IMR-90 (cell line): Measurements from ENCODE around the gene ADAMTS8. TPM values are rescaled to one million over a fixed set of nuclear protein-coding genes. Genes with fewer than 3 reads are reported as not detected.
A peak's percentile ranks its signal among the peaks of the same experiment; 100 is the strongest.

Experiments used
- ATAC-seq: fragments of 200-7000 bp; cut with Tn5 transposase; 2 replicates; pipeline ENCODE4 v1.9.1; 2020; ENCODE audit warnings: low read depth, mild to moderate bottlenecking, moderate library complexity
- BruUV-seq: library from RNA; stranded (reverse); fragments of 400-500 nt; replicated peaks from 2 replicates; lab custom pipeline; 2021; lab: Mats Ljungman, UMichigan
- CTCF ChIA-PET: fragments of 300-600 bp; formaldehyde crosslinking; extraction: SDS; loops from one replicate; lab custom pipeline; 2021; ENCODE audit warnings: antibody characterized with exemption; lab: Yijun Ruan, JAX
- POLR2A ChIA-PET: fragments of 300-600 bp; sonication (Branson Sonifier 250); formaldehyde crosslinking; loops from one replicate; lab custom pipeline; 2022; ENCODE audit warnings: antibody characterized with exemption; ENCODE audit not compliant: unreplicated experiment; lab: Charles Lee
- DNase-seq: peaks from one replicate; pipeline ENCODE4 v3.0.0; 2013
- H2AFZ ChIP-seq: replicated peaks from 2 replicates; pipeline ENCODE3; 2013; ENCODE audit warnings: low read length, mild to moderate bottlenecking; ENCODE audit not compliant: poor library complexity
- H2AK5ac ChIP-seq: 2 replicates; pipeline ENCODE4 v1.6.1; 2013; ENCODE audit warnings: low read depth, low read length, inconsistent platforms
- H2AK9ac ChIP-seq: replicated peaks from 2 replicates; pipeline ENCODE3; 2013; ENCODE audit warnings: mild to moderate bottlenecking, low read depth, low read length, moderate library complexity; ENCODE audit not compliant: poor library complexity
- H2BK120ac ChIP-seq: 2 replicates; pipeline ENCODE4 v1.6.1; 2013; ENCODE audit warnings: low read depth, low read length, inconsistent platforms
- H2BK15ac ChIP-seq: 3 replicates; pipeline ENCODE4 v1.6.1; 2013; ENCODE audit warnings: low read depth, low read length, inconsistent platforms
- H2BK20ac ChIP-seq: 2 replicates; pipeline ENCODE4 v1.6.1; 2013; ENCODE audit warnings: low read depth, mild to moderate bottlenecking, inconsistent platforms, low read length, moderate library complexity
- H2BK5ac ChIP-seq: 2 replicates; pipeline ENCODE4 v1.6.1; 2013; ENCODE audit warnings: mild to moderate bottlenecking, low read depth, low read length, inconsistent platforms; ENCODE audit not compliant: poor library complexity, severe bottlenecking
- H3K14ac ChIP-seq: replicated peaks from 2 replicates; pipeline ENCODE4 v1.6.1; 2013; ENCODE audit warnings: low read depth, low read length, inconsistent platforms
- H3K18ac ChIP-seq: 2 replicates; pipeline ENCODE4 v1.6.1; 2013; ENCODE audit warnings: low read depth, low read length, control low read depth
- H3K23ac ChIP-seq: 2 replicates; pipeline ENCODE4 v1.6.1; 2013; ENCODE audit warnings: low read depth, low read length, inconsistent platforms
- H3K27ac ChIP-seq: 2 replicates; pipeline ENCODE4 v1.5.1; 2013; ENCODE audit warnings: mild to moderate bottlenecking, control low read depth, low read length; ENCODE audit not compliant: insufficient read depth
- H3K27me3 ChIP-seq: 2 replicates; pipeline ENCODE4 v1.6.1; 2013; ENCODE audit warnings: low read length; ENCODE audit not compliant: control insufficient read depth, insufficient read depth
- H3K36me3 ChIP-seq: 2 replicates; pipeline ENCODE4 v1.6.1; 2013; ENCODE audit warnings: low read length, mixed read lengths; ENCODE audit not compliant: control insufficient read depth, insufficient read depth
- H3K4ac ChIP-seq: 2 replicates; pipeline ENCODE4 v1.6.1; 2013; ENCODE audit warnings: low read depth, low read length, inconsistent platforms
- H3K4me1 ChIP-seq: 2 replicates; pipeline ENCODE4 v1.6.1; 2013; ENCODE audit warnings: low read length, mixed read lengths; ENCODE audit not compliant: control insufficient read depth, insufficient read depth
- H3K4me2 ChIP-seq: 2 replicates; pipeline ENCODE4 v1.6.1; 2013; ENCODE audit warnings: low read depth, mild to moderate bottlenecking, control low read depth, low read length, moderate library complexity
- H3K4me3 ChIP-seq: 2 replicates; pipeline ENCODE4 v1.5.1; 2013; ENCODE audit warnings: low read depth, mild to moderate bottlenecking, control low read depth, low read length, moderate library complexity; ENCODE audit not compliant: insufficient read depth
- H3K56ac ChIP-seq: 2 replicates; pipeline ENCODE4 v1.6.1; 2013; ENCODE audit warnings: low read length, inconsistent platforms; ENCODE audit not compliant: insufficient read depth; ENCODE audit errors: extremely low read depth
- H3K79me1 ChIP-seq, 2 experiments: 2 replicates each; pipeline ENCODE4 v1.6.1; 2013; ENCODE audit warnings: low read length in 2 of 2, inconsistent platforms in 1 of 2, low read depth in 1 of 2
- H3K9ac ChIP-seq: 2 replicates; pipeline ENCODE4 v1.6.1; 2013; ENCODE audit warnings: low read depth, low read length, control low read depth
- H3K9me1 ChIP-seq: 2 replicates; pipeline ENCODE4 v1.6.1; 2013; ENCODE audit warnings: low read length, inconsistent platforms; ENCODE audit not compliant: insufficient read depth
- H3K9me3 ChIP-seq: 2 replicates; pipeline ENCODE4 v1.6.1; 2013; ENCODE audit warnings: low read length; ENCODE audit not compliant: control insufficient read depth, insufficient read depth
- H4K20me1 ChIP-seq: 2 replicates; pipeline ENCODE4 v1.6.1; 2013; ENCODE audit warnings: low read length, inconsistent platforms; ENCODE audit not compliant: insufficient read depth
- H4K5ac ChIP-seq: 2 replicates; pipeline ENCODE4 v1.6.1; 2013; ENCODE audit warnings: mild to moderate bottlenecking, low read depth, low read length, control low read depth
- H4K8ac ChIP-seq, 2 experiments: 2 replicates each; pipeline ENCODE4 v1.6.1; 2013; ENCODE audit warnings: low read depth in 2 of 2, low read length in 2 of 2, control low read depth in 1 of 2, inconsistent platforms in 1 of 2
- H4K91ac ChIP-seq: 2 replicates; pipeline ENCODE4 v1.6.1; 2013; ENCODE audit warnings: low read depth, low read length, inconsistent platforms; ENCODE audit not compliant: insufficient read depth
- BHLHE40 ChIP-seq: fragments of 150-350 bp; IDR thresholded peaks from 2 replicates; pipeline ENCODE4 v1.6.1; 2016; ENCODE audit warnings: mild to moderate bottlenecking, low read depth, low read length
- CHD1 ChIP-seq: IDR thresholded peaks from 2 replicates; pipeline ENCODE4 v1.6.1; 2012; ENCODE audit warnings: low read depth, low read length, improper control_type of control experiment
- FOS ChIP-seq: fragments of 150-350 bp; IDR thresholded peaks from 2 replicates; pipeline ENCODE4 v1.6.1; 2016; ENCODE audit warnings: low read depth, low read length
- MAFK ChIP-seq: IDR thresholded peaks from 2 replicates; pipeline ENCODE4 v1.6.1; 2012; ENCODE audit warnings: low read depth, low read length, improper control_type of control experiment
- MXI1 ChIP-seq: IDR thresholded peaks from 2 replicates; pipeline ENCODE4 v1.6.1; 2012; ENCODE audit warnings: low read depth, mild to moderate bottlenecking, low read length, moderate library complexity, borderline replicate concordance
- RCOR1 ChIP-seq: IDR thresholded peaks from 2 replicates; pipeline ENCODE4 v1.6.1; 2012; ENCODE audit warnings: mild to moderate bottlenecking, low read length, improper control_type of control experiment; ENCODE audit not compliant: insufficient replicate concordance
- RFX5 ChIP-seq: IDR thresholded peaks from 2 replicates; pipeline ENCODE4 v1.8.0; 2012; ENCODE audit warnings: low read depth, mild to moderate bottlenecking, low read length, moderate library complexity
- SMC3 ChIP-seq: fragments of 150-350 bp; IDR thresholded peaks from 2 replicates; pipeline ENCODE4 v1.6.1; 2016; ENCODE audit warnings: low read depth, mild to moderate bottlenecking, antibody characterized with exemption, low read length, moderate library complexity
- WGBS, 2 experiments: methylation state at CpG; one replicate each; pipeline versions ENCODE4 v1.1.5 to v1.1.7; 2013; ENCODE audit warnings: missing lambda C conversion rate in 2 of 2; ENCODE audit not compliant: insufficient read length in 1 of 2; ENCODE audit errors: extremely low coverage in 2 of 2; 5-methylcytosine and 5-hydroxymethylcytosine counted together
- dilution Hi-C: fragments of 300-500 bp; cut with HindIII; formaldehyde crosslinking; loops from one replicate; pipeline ENCODE4 v1.14.3; 2018; ENCODE audit warnings: low sequenced_read_pairs; ENCODE audit not compliant: unreplicated experiment
- in situ Hi-C: fragments of 300-500 bp; cut with MboI; formaldehyde crosslinking; loops from 3 replicates; pipeline ENCODE4 v1.14.3; 2019; ENCODE audit warnings: low sequenced_read_pairs, inconsistent platforms, mixed read lengths
- intact Hi-C: fragments of 100-400 bp; cut with micrococcal nuclease; formaldehyde crosslinking; loops from 2 replicates; pipeline ENCODE4 v1.10.0; 2022
- polyA plus RNA-seq, 3 experiments: library from polyadenylated mRNA; depleted of rRNA; stranded (reverse); fragments of >200 nt; gene quantifications; 2 replicates each; pipeline ENCODE4 v1.2.3, GENCODE V29; 2012; ENCODE audit warnings: low replicate concordance in 1 of 3
- total RNA-seq: library from RNA; depleted of rRNA; stranded (reverse); fragments of >200 nt; gene quantifications from 2 replicates; pipeline ENCODE4 v1.2.3, GENCODE V29; 2012
- TF ChIP-seq, protein P1 (sequence below): fragments of 150-350 bp; IDR thresholded peaks from 2 replicates; pipeline ENCODE4 v1.6.1; 2017; ENCODE audit warnings: mild to moderate bottlenecking, antibody characterized with exemption, low read length, low read depth
- TF ChIP-seq, protein P2 (sequence below): fragments of 150-350 bp; IDR thresholded peaks from 2 replicates; pipeline ENCODE4 v1.6.1; 2016; ENCODE audit warnings: low read depth, mild to moderate bottlenecking, low read length, moderate library complexity, borderline replicate concordance

ADAMTS8 gene
- total and polyA plus RNA-seq, 2 of the 4 experiments (the other 2 are of a cell fraction): under 0.01 to 0.60 TPM

DNA sequence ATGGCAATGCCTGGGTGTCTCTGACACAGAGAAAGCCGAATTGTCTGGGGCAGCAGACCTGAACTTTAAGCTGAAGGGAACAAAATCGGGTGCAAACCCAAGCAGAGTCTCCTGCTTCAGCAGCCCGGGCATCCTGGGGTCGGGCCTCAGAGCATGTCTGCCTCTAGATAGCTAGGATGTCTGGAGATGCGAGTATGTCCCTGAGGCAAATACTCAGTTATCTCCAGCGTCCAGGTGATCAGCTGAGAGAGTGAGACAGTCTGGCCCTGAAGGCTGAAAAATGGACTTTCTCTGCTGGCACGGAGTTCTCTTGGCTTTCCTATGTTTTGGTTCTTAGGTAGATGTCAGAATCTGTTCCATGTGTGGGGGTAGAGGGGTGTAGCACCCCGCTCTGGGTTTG lies 3.3 kb downstream of the ADAMTS8 start:
- Histone ChIP-seq H2AK5ac (no peak overlapping the region), H4K8ac (no peak overlapping the region), H3K36me3 (no peaks in the 10 kb centered on the region; the same call in 1 of the 2 replicates), H4K91ac (0 out of 2 replicates have a peak overlapping the region, but pooled peaks have one; percentile 18), H4K20me1 (peaks cover 4% of the 10 kb centered on the region; the same call in 1 of the 2 replicates), H3K9me3 (no peaks in the 10 kb centered on the region; the same call in 1 of the 2 replicates), H2BK120ac (no peak overlapping the region), H3K18ac (no peak overlapping the region), H2BK5ac (no peak overlapping the region), H3K27ac (no peak overlapping the region), H3K56ac (no peak overlapping the region), H3K4me2 (no peak overlapping the region), H4K5ac (no peak overlapping the region), H3K23ac (0 out of 2 replicates have a peak overlapping the region, but pooled peaks have one; percentile 10), H2BK15ac (no peak overlapping the region), H2BK20ac (no peak overlapping the region), H2AFZ (peak overlapping the region; percentile 44), H3K79me1 (no peaks in the 10 kb centered on the region), H2AK9ac (no peak overlapping the region), H3K4me3 (no peak overlapping the region), H3K9ac (no peak overlapping the region), H3K14ac (no peak overlapping the region), H3K4me1 (peaks cover 17% of the 10 kb centered on the region), H3K27me3 (peaks cover 63% of the 10 kb centered on the region), H3K4ac (no peak overlapping the region; the same call in 1 of the 2 replicates), H3K9me1 (peaks cover 13% of the 10 kb centered on the region)
- dilution Hi-C loops (loop anchor here (25.0 kb wide), 1 partner anchor 437 kb away; no protein-coding TSS in a partner anchor), intact Hi-C loops (loop anchor here (5.0 kb wide), 1 partner anchor 113 kb away; the partner anchor contains the start of gene ZBTB44), in situ Hi-C loops (loop anchor here (5.0 kb wide), 1 partner anchor 213 kb away; no protein-coding TSS in a partner anchor)
- POLR2A ChIA-PET: interaction anchor here (0.5 to 0.8 kb wide), 2 partner anchors 35 to 485 kb away, joined by 3 read pairs; no protein-coding TSS in a partner anchor
- no peak for ATAC-seq
- BruUV-seq: no TSS peak
- DNase-seq: no peak
- CTCF ChIA-PET: interaction anchor here (0.6 kb wide), 1 partner anchor 1815 kb away, joined by 3 read pairs; no protein-coding TSS in a partner anchor
- no peak for TF ChIP-seq SMC3
- TF ChIP-seq RCOR1: no peak
- no peak for TF ChIP-seq CHD1
- TF ChIP-seq FOS: no peak
- TF ChIP-seq BHLHE40: no peak
- TF ChIP-seq, protein P1, sequence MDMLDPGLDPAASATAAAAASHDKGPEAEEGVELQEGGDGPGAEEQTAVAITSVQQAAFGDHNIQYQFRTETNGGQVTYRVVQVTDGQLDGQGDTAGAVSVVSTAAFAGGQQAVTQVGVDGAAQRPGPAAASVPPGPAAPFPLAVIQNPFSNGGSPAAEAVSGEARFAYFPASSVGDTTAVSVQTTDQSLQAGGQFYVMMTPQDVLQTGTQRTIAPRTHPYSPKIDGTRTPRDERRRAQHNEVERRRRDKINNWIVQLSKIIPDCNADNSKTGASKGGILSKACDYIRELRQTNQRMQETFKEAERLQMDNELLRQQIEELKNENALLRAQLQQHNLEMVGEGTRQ: no peak
- no peak for TF ChIP-seq MXI1
- no peak for TF ChIP-seq RFX5
- TF ChIP-seq, protein P2, sequence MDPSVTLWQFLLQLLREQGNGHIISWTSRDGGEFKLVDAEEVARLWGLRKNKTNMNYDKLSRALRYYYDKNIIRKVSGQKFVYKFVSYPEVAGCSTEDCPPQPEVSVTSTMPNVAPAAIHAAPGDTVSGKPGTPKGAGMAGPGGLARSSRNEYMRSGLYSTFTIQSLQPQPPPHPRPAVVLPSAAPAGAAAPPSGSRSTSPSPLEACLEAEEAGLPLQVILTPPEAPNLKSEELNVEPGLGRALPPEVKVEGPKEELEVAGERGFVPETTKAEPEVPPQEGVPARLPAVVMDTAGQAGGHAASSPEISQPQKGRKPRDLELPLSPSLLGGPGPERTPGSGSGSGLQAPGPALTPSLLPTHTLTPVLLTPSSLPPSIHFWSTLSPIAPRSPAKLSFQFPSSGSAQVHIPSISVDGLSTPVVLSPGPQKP: no peak
- no peak for TF ChIP-seq MAFK
- 90% methylated on average over 5 of the region's 8 CpGs; no CpG with 5 or more reads in 1 of the 2 experiments for WGBS, 2 experiments
